Esophagus muscularis mucosa (tissue), 3 donors: ENCODE results near the gene ELAPOR2.

ENCODE experiments used
- POLR2AphosphoS5 ChIP-seq, 2 donors: sonication (generic); formaldehyde crosslinking; IDR thresholded peaks; one replicate each; pipeline ENCODE4 v1.6.1; 2017; ENCODE audit warnings: antibody characterized with exemption in 2 of 2
- TF ChIP-seq, protein P1 (sequence below), 3 experiments: fragments of 200-600 bp in 2 of 3; fragments of 450-650 bp in 1 of 3; sonication (generic) in 2 of 3; IDR thresholded peaks; one replicate each; pipeline ENCODE4 v1.5.1; 2017 to 2019; ENCODE audit warnings: antibody characterized with exemption in 3 of 3, mild to moderate bottlenecking in 2 of 3, moderate library complexity in 1 of 3

DNA sequence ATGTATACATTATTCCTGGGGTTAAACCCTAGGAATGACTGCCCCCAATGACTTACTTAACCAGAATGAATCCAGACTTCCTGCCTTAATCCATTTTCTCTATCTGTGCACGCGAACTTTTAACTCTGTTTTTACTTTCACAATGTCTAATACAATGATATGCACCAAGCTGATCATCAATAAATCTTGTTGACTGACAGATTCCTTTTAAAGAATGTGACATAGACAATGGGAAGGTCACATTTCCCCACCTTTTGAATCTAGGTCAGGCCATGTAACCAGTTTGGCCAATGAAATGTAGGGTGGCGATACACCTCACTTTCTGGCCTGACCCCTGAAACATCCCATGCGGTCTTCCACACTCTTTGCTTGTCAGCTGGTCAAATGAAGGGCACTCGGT lies 23.2 kb upstream of the ELAPOR2 start:
- no peak for TF ChIP-seq POLR2AphosphoS5 (IDR thresholded peaks at IDR 0.05)
- TF ChIP-seq, protein P1, sequence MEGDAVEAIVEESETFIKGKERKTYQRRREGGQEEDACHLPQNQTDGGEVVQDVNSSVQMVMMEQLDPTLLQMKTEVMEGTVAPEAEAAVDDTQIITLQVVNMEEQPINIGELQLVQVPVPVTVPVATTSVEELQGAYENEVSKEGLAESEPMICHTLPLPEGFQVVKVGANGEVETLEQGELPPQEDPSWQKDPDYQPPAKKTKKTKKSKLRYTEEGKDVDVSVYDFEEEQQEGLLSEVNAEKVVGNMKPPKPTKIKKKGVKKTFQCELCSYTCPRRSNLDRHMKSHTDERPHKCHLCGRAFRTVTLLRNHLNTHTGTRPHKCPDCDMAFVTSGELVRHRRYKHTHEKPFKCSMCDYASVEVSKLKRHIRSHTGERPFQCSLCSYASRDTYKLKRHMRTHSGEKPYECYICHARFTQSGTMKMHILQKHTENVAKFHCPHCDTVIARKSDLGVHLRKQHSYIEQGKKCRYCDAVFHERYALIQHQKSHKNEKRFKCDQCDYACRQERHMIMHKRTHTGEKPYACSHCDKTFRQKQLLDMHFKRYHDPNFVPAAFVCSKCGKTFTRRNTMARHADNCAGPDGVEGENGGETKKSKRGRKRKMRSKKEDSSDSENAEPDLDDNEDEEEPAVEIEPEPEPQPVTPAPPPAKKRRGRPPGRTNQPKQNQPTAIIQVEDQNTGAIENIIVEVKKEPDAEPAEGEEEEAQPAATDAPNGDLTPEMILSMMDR (IDR thresholded peaks at IDR 0.05), result no peak
